22Rv1 (cell line): ENCODE data around the gene COL4A3.

ENCODE experiments used
- H3K27ac ChIP-seq: fragments of 450-650 bp; 2 replicates; pipeline ENCODE4 v1.5.1; 2017
- CTCF ChIP-seq: fragments of 450-650 bp; IDR thresholded peaks from 2 replicates; pipeline ENCODE4 v1.5.1; 2017; ENCODE audit warnings: mild to moderate bottlenecking
- ZFX ChIP-seq: fragments of 450-650 bp; IDR thresholded peaks from 2 replicates; pipeline ENCODE4 v1.6.1; 2017; ENCODE audit warnings: antibody characterized with exemption, borderline replicate concordance

The COL4A3 gene

GRCh38 chr2:227252831-227253230 is 88.4 kb downstream of the COL4A3 start:
- TF ChIP-seq CTCF, result no peak
- no peak for TF ChIP-seq ZFX
- H3K27ac ChIP-seq, result no peak overlapping the region

- no peak overlapping the region for H3K27ac ChIP-seq
- TF ChIP-seq CTCF (no peak), ZFX (no peak)
Observed at GRCh38 chr2:227256605-227257004, 92.2 kb downstream of the COL4A3 start.

- no peak for TF ChIP-seq CTCF
- TF ChIP-seq ZFX, result no peak
Observed at GRCh38 chr2:227257820-227258219, 93.4 kb downstream of the COL4A3 start.

GRCh38 chr2:227260041-227260440 is 95.6 kb downstream of the COL4A3 start:
- H3K27ac ChIP-seq, result no peak overlapping the region
- no peak for TF ChIP-seq CTCF
- no peak for TF ChIP-seq ZFX

More at GRCh38 chr2:227257820-227258219, 93.4 kb downstream of the COL4A3 start:
- no peak overlapping the region for H3K27ac ChIP-seq

GRCh38 chr2:227267410-227268115 is 103.1 kb downstream of the COL4A3 start:
- no peak overlapping the region for H3K27ac ChIP-seq
- TF ChIP-seq CTCF (no peak), ZFX (no peak)

GRCh38 chr2:227280895-227281294 is 116.5 kb downstream of the COL4A3 start:
- TF ChIP-seq ZFX (no peak), CTCF (no peak)
- H3K27ac ChIP-seq, result no peak overlapping the region

- H3K27ac ChIP-seq, result no peak overlapping the region
- no peak for TF ChIP-seq ZFX
- no peak for TF ChIP-seq CTCF
Observed at GRCh38 chr2:227285741-227286236, 121.4 kb downstream of the COL4A3 start.
